Spleen (tissue), 11 donors: Measurements from ENCODE around the gene SSTR5. TPM values are rescaled to one million over a fixed set of nuclear protein-coding genes. Genes with fewer than 3 reads are reported as not detected.

Experiments
- DNase-seq: peaks from one replicate; pipeline ENCODE4 v3.0.0-alpha.2; 2020
- H3K27ac ChIP-seq, 8 donors: fragments of 200-600 bp; sonication (generic) in 7 of 8; 1 replicate in 4 of 8; 2 replicates in 4 of 8; pipeline versions ENCODE4 v1.5.0 to v1.8.0; 2016 to 2021; ENCODE audit warnings: inconsistent platforms in 4 of 8, mild to moderate bottlenecking in 4 of 8, moderate library complexity in 1 of 8
- H3K27me3 ChIP-seq, 7 donors: fragments of 200-600 bp; sonication (generic) in 6 of 7; replicated peaks in 1 of 7; 1 replicate in 4 of 7; 2 replicates in 3 of 7; pipeline versions ENCODE4 v1.5.0 to v1.8.0; 2016 to 2021; ENCODE audit warnings: inconsistent platforms in 3 of 7, mild to moderate bottlenecking in 1 of 7
- H3K36me3 ChIP-seq, 6 donors: fragments of 200-600 bp; sonication (generic) in 5 of 6; 1 replicate in 4 of 6; 2 replicates in 2 of 6; pipeline versions ENCODE4 v1.5.0 to v1.8.0; 2016 to 2021; ENCODE audit warnings: inconsistent platforms in 2 of 6
- H3K4me1 ChIP-seq, 6 donors: fragments of 200-600 bp; sonication (generic) in 5 of 6; 1 replicate in 3 of 6; 2 replicates in 3 of 6; pipeline versions ENCODE4 v1.5.0 to v1.8.0; 2016 to 2021; ENCODE audit warnings: inconsistent platforms in 3 of 6
- H3K4me3 ChIP-seq, 8 donors: fragments of 200-600 bp; sonication (generic) in 7 of 8; 1 replicate in 4 of 8; 2 replicates in 4 of 8; pipeline versions ENCODE4 v1.5.0 to v1.8.0; 2016 to 2021; ENCODE audit warnings: inconsistent platforms in 4 of 8, mild to moderate bottlenecking in 4 of 8, moderate library complexity in 2 of 8
- H3K9me3 ChIP-seq, 8 donors: fragments of 200-600 bp; sonication (generic) in 7 of 8; 1 replicate in 4 of 8; 2 replicates in 4 of 8; pipeline versions ENCODE4 v1.5.0 to v1.8.0; 2016 to 2021; ENCODE audit warnings: inconsistent platforms in 4 of 8
- CTCF ChIP-seq, 11 experiments: fragments of 200-600 bp in 7 of 11; fragments of 450-650 bp in 4 of 11; sonication (generic) in 4 of 11; IDR thresholded peaks in 8 of 11; conservative IDR thresholded peaks in 3 of 11; 1 replicate in 7 of 11; 2 replicates in 4 of 11; pipeline versions ENCODE4 v1.4.0 to v1.8.0; 2016 to 2021; ENCODE audit warnings: antibody characterized with exemption in 11 of 11, inconsistent platforms in 4 of 11, mild to moderate bottlenecking in 1 of 11
- POLR2A ChIP-seq, 3 donors: fragments of 450-650 bp; IDR thresholded peaks; one replicate each; pipeline ENCODE4 v1.5.1; 2017; ENCODE audit warnings: antibody characterized with exemption in 3 of 3, mild to moderate bottlenecking in 1 of 3
- POLR2AphosphoS5 ChIP-seq, 3 donors: sonication (generic); formaldehyde crosslinking; IDR thresholded peaks; one replicate each; pipeline ENCODE4 v1.5.1; 2017; ENCODE audit warnings: antibody characterized with exemption in 3 of 3
- WGBS, 5 donors: extraction: QIAGEN DNeasy Blood & Tissue Kit in 3 of 5; methylation state at CpG; one replicate each; pipeline versions ENCODE4 v1.1.5 to v1.1.7; 2013 to 2018; 5-methylcytosine and 5-hydroxymethylcytosine counted together
- intact Hi-C: fragments of 100-400 bp; cut with DNase I; formaldehyde crosslinking; loops from one replicate; pipeline ENCODE4 v1.15.0; 2023; ENCODE audit warnings: low total_unique reads
- polyA plus RNA-seq, 3 donors: library from polyadenylated mRNA; stranded (reverse); fragments of 200-250 nt; gene quantifications; one replicate each; pipeline ENCODE4 v1.2.1, GENCODE V29; 2013
- total RNA-seq, 7 donors: library from RNA; depleted of rRNA in 3 of 7; stranded (reverse); fragments of >200 nt in 3 of 7; fragmentation: NEBNext Ultra II Directional in 4 of 7; extraction: Animal tissue kit (Norgen Biotek cat#: 25700) in 4 of 7; gene quantifications; one replicate each; pipeline versions ENCODE4 v1.1.0 to v1.2.1, GENCODE V29; 2016 to 2021
- donor health status: healthy with polysubstance abuse.
- donor health status: DM: no; HTN: no; CAD: no; lungs with moderate emphysema.
- donor health status: DM: no; HTN: no; CAD: no.
- donor health status: Bipolar disorder and iron deficiency.
- donor health status: healthy.
- donor health status: DM: no; HTN: no; CAD: no.
- donor health status: DM: yes; HTN: yes; CAD: no.

Gene SSTR5
- total and polyA plus RNA-seq, 10 donors: not detected

- Histone ChIP-seq H3K27me3 (peaks cover 0 to 95% (median 79%) of the 10 kb centered on the region in 7 donors), H3K4me1 (no peaks in the 10 kb centered on the region), H3K4me3 (no peak overlapping the region), H3K27ac (no peak overlapping the region), H3K36me3 (no peaks in the 10 kb centered on the region), H3K9me3 (no peaks in the 10 kb centered on the region)
- no peak for DNase-seq
- TF ChIP-seq POLR2A (IDR thresholded peaks at IDR 0.05) (no peak), CTCF (IDR thresholded peaks at IDR 0.05 in 8 of 11, conservative IDR thresholded peaks at IDR 0.05 in 3 of 11) (no peak), POLR2AphosphoS5 (IDR thresholded peaks at IDR 0.05) (no peak)
- intact Hi-C loops: no loop called here
- 32 to 47% (median 42%) methylated on average over 16 of the region's 16 CpGs for WGBS, 5 donors
These were observed 4.4 kb downstream of the SSTR5 start for GRCh38 chr16:1076801-1077576.

GRCh38 chr16:1077877-1078578, 5.5 kb downstream of the SSTR5 start:
- no peaks in the 10 kb centered on the region for H3K4me1 ChIP-seq
- TF ChIP-seq CTCF (IDR thresholded peaks at IDR 0.05 in 8 of 11, conservative IDR thresholded peaks at IDR 0.05 in 3 of 11): no peak
- no peak for TF ChIP-seq POLR2AphosphoS5 (IDR thresholded peaks at IDR 0.05)
- TF ChIP-seq POLR2A (IDR thresholded peaks at IDR 0.05): no peak
- H3K27me3 ChIP-seq: peaks cover 0 to 95% (median 79%) of the 10 kb centered on the region in 7 donors
- WGBS, 5 donors: 78 to 81% (median 78%) methylated on average over 26 to 36 of the region's 36 CpGs
- H3K27ac ChIP-seq: no peak overlapping the region
- H3K9me3 ChIP-seq: peaks cover 0 to 3% (median 0%) of the 10 kb centered on the region in 8 donors
- H3K36me3 ChIP-seq: no peaks in the 10 kb centered on the region
- H3K4me3 ChIP-seq: no peak overlapping the region
- intact Hi-C loops: no loop called here
- DNase-seq: no peak

GRCh38 chr16:1078579-1079021, 6.1 kb downstream of the SSTR5 start:
- intact Hi-C loops: no loop called here
- no peak for TF ChIP-seq POLR2A (IDR thresholded peaks at IDR 0.05)
- TF ChIP-seq CTCF (IDR thresholded peaks at IDR 0.05 in 8 of 11, conservative IDR thresholded peaks at IDR 0.05 in 3 of 11): no peak
- no peak for TF ChIP-seq POLR2AphosphoS5 (IDR thresholded peaks at IDR 0.05)
- H3K27me3 ChIP-seq: peaks cover 0 to 95% (median 79%) of the 10 kb centered on the region in 7 donors
- no peak overlapping the region for H3K4me3 ChIP-seq
- peaks cover 0 to 8% (median under 1%) of the 10 kb centered on the region in 8 donors for H3K9me3 ChIP-seq
- H3K27ac ChIP-seq: no peak overlapping the region
- 60 to 79% (median 68%) methylated on average over 14 to 28 of the region's 28 CpGs for WGBS, 5 donors
- DNase-seq: no peak
- H3K4me1 ChIP-seq: no peaks in the 10 kb centered on the region
- H3K36me3 ChIP-seq: no peaks in the 10 kb centered on the region

GRCh38 chr16:1079341-1079740, 6.8 kb downstream of the SSTR5 start:
- Histone ChIP-seq H3K4me1 (no peaks in the 10 kb centered on the region), H3K4me3 (no peak overlapping the region), H3K9me3 (peaks cover 0 to 15% (median 7%) of the 10 kb centered on the region in 8 donors), H3K27me3 (peaks cover 0 to 95% (median 72%) of the 10 kb centered on the region in 7 donors), H3K36me3 (no peaks in the 10 kb centered on the region), H3K27ac (no peak overlapping the region)
- intact Hi-C loops: no loop called here
- TF ChIP-seq POLR2A (IDR thresholded peaks at IDR 0.05): no peak
- no peak for TF ChIP-seq CTCF (IDR thresholded peaks at IDR 0.05 in 8 of 11, conservative IDR thresholded peaks at IDR 0.05 in 3 of 11)
- TF ChIP-seq POLR2AphosphoS5 (IDR thresholded peaks at IDR 0.05): no peak
- no peak for DNase-seq
- 94 to 97% (median 96%) methylated on average over 28 to 43 of the region's 43 CpGs for WGBS, 5 donors
